Right atrium auricular region (tissue), 2 donors: Measurements from ENCODE around the gene SGMS2. TPM values are rescaled to one million over a fixed set of nuclear protein-coding genes. Genes with fewer than 3 reads are reported as not detected.
"Not testable (repeated sequence)": the region's sequence is repeated elsewhere in the genome, so short reads cannot be mapped to it uniquely, and the experiment has no call there.

Experiments
- DNase-seq: peaks from one replicate; pipeline ENCODE4 v3.0.0-alpha.2; 2019; ENCODE audit warnings: low spot score
- H3K27ac ChIP-seq, 2 donors: fragments of 200-600 bp; sonication (generic); 1 replicate in 1 of 2; 2 replicates in 1 of 2; pipeline ENCODE4 v1.5.1; 2016 to 2019
- H3K27me3 ChIP-seq, 2 donors: fragments of 200-600 bp; sonication (generic); one replicate each; pipeline versions ENCODE4 v1.5.1 to v1.6.0; 2017 to 2019
- H3K36me3 ChIP-seq: fragments of 200-600 bp; sonication (generic); one replicate; pipeline ENCODE4 v1.5.1; 2016
- H3K4me1 ChIP-seq, 2 donors: fragments of 200-600 bp; sonication (generic); one replicate each; pipeline versions ENCODE4 v1.5.1 to v1.6.0; 2017 to 2019
- H3K4me3 ChIP-seq, 2 donors: fragments of 200-600 bp; sonication (generic); 1 replicate in 1 of 2; 2 replicates in 1 of 2; pipeline ENCODE4 v1.5.1; 2017 to 2019; ENCODE audit warnings: mild to moderate bottlenecking in 1 of 2, moderate library complexity in 1 of 2
- H3K9me3 ChIP-seq, 2 donors: fragments of 200-600 bp; sonication (generic); one replicate each; pipeline ENCODE4 v1.5.1; 2019
- total RNA-seq, 2 donors: library from RNA; depleted of rRNA; stranded (reverse); fragments of >200 nt; gene quantifications; one replicate each; pipeline ENCODE4 v1.1.0, GENCODE V29; 2016
- TF ChIP-seq, protein P1 (sequence below), 2 donors: fragments of 200-600 bp; sonication (generic); IDR thresholded peaks; one replicate each; pipeline ENCODE4 v1.5.1; 2019; ENCODE audit warnings: antibody characterized with exemption in 2 of 2

SGMS2 gene
- total RNA-seq, 2 donors from 2014 or later: 53.6 to 73.6 TPM

DNA sequence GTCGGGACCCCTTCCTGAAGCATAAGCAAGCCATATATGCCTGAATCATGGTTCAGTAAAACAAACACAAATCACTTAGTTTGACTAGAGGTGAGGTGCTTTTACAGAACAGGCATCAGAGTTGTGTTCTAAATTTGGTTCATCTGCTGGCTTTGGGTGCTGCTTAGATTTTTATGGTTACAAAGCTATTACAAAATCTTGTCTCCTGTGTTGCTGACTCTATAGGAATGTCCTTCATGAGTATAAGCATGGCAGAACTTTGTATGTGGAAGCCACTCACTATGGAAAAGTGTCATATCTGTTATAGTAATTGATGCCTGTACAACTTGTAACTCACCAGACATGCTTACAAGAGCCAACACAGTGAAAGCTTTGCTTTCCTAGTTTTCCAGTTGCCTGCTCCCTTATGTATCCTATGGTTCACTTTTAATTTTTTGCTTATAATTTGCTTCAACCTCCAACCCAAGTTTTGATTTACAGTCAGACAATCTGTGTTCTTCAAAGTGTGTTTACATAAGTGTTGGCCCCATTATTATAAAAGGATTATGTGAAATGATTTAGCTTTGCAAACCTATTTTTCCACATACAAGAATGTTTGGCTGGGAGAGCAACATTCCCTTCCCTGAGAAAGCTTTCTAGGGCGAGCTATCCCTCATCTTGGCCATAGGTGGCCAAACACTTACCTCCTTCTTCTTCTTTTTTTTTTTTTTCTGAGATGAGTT lies 76.6 kb downstream of the SGMS2 start:
- TF ChIP-seq, protein P1, sequence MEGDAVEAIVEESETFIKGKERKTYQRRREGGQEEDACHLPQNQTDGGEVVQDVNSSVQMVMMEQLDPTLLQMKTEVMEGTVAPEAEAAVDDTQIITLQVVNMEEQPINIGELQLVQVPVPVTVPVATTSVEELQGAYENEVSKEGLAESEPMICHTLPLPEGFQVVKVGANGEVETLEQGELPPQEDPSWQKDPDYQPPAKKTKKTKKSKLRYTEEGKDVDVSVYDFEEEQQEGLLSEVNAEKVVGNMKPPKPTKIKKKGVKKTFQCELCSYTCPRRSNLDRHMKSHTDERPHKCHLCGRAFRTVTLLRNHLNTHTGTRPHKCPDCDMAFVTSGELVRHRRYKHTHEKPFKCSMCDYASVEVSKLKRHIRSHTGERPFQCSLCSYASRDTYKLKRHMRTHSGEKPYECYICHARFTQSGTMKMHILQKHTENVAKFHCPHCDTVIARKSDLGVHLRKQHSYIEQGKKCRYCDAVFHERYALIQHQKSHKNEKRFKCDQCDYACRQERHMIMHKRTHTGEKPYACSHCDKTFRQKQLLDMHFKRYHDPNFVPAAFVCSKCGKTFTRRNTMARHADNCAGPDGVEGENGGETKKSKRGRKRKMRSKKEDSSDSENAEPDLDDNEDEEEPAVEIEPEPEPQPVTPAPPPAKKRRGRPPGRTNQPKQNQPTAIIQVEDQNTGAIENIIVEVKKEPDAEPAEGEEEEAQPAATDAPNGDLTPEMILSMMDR (IDR thresholded peaks at IDR 0.05): no peak
- DNase-seq: no peak
- Histone ChIP-seq H3K27ac (no peak overlapping the region), H3K36me3 (no peaks in the 10 kb centered on the region), H3K4me3 (no peak overlapping the region), H3K27me3 (no peaks in the 10 kb centered on the region), H3K9me3 (no peaks in the 10 kb centered on the region), H3K4me1 (peaks cover 0 to 3% of the 10 kb centered on the region in 2 donors)

DNA sequence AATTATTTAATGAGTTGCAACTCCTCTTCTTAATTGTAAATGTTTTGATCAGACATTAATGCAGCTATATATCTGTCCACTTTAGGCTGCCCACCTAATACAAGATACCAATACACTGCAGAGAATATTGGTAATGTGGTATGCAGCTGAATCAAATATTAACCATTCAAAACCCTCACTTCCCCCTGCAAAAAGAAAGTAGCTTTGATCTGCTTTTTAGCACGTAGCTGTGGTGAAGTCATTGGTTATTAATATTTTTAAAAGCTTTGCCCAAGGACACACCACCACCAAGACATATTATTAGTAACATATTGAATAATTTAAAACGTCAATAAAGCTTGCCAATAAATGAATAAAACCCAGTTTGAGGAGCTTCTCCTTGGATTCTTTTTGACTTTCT lies 78.0 kb downstream of the SGMS2 start:
- no peaks in the 10 kb centered on the region for H3K36me3 ChIP-seq
- H3K9me3 ChIP-seq: no peaks in the 10 kb centered on the region
- DNase-seq: no peak
- no peaks in the 10 kb centered on the region for H3K27me3 ChIP-seq
- H3K4me1 ChIP-seq: no peaks in the 10 kb centered on the region
- H3K4me3 ChIP-seq: no peak overlapping the region
- no peak overlapping the region for H3K27ac ChIP-seq
- TF ChIP-seq, protein P1 (IDR thresholded peaks at IDR 0.05): no peak

DNA sequence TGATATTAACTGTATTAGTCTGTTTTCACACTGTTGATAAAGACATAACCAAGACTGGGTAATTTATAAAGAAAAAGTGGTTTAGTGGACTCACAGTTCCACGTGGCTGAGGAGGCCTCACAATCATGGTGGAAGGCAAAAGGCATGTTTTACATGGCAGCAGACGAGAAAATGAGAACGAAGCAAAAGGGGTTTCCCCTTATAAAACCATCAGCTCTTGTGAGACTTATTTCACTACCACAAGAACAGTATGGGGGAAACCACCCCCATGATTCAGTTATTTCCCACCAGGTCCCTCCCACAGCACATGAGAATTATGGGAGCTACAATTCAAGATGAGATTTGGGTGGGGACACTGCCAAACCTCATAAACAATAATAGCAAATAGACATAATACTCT lies 80.3 kb downstream of the SGMS2 start:
- not testable (repeated sequence) for H3K36me3 ChIP-seq, H3K27ac ChIP-seq, H3K27me3 ChIP-seq, H3K4me1 ChIP-seq, DNase-seq, H3K9me3 ChIP-seq, H3K4me3 ChIP-seq

DNA sequence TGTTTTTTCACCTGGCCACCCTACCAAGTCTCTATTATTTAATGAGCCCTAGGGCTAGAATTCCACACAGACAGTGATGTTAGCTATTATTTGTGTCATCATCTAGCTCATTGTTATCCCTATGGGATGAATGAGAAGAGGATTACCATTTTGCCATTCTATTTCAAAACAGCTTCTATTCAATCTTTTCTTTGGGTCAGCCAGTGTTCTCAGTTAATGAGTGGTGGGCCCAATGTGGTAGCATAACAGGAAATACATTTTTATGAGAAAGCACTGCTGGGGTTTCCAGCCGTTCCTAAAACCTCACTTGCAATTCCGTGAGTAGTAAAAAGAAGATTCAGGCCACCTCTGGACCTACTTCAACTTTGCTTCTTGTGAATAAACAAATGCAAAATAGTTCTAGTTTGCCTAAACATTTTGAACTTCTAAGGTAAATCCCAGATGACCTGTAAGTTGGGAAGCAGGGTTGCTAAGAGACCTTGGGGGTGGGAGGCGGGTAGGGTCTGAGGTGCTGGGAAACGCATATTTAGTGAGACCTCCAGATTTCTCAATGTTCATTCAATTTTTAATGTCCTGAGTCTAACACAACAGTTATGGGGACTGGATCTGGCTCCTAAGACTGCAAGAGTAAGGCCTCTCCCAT lies 81.8 kb downstream of the SGMS2 start:
- TF ChIP-seq, protein P1 (IDR thresholded peaks at IDR 0.05): no peak
- H3K4me1 ChIP-seq: no peaks in the 10 kb centered on the region
- no peak for DNase-seq
- H3K27me3 ChIP-seq: no peaks in the 10 kb centered on the region
- H3K36me3 ChIP-seq: peaks cover 17% of the 10 kb centered on the region
- H3K9me3 ChIP-seq: no peaks in the 10 kb centered on the region
- H3K27ac ChIP-seq: no peak overlapping the region
- H3K4me3 ChIP-seq: no peak overlapping the region

DNA sequence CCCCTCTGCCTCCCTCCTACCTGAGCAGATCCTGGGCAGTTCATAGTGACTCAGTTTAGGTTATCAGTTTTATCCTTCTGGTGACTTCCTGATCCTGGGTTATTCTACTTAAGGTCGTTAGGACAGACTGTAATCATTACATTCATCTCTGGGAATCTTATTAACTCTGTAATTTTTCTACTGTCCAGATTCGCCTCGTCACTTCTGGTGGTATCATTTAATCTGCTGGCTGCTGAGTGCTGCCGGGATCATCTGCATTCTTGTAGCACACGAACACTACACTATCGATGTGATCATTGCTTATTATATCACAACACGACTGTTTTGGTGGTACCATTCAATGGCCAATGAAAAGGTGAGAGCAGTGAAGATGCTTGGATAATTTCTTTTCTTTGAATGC lies 83.6 kb downstream of the SGMS2 start:
- Histone ChIP-seq H3K36me3 (peaks cover 17% of the 10 kb centered on the region), H3K4me3 (no peak overlapping the region), H3K9me3 (no peaks in the 10 kb centered on the region), H3K27ac (no peak overlapping the region), H3K27me3 (no peaks in the 10 kb centered on the region), H3K4me1 (no peaks in the 10 kb centered on the region)
- TF ChIP-seq, protein P1 (IDR thresholded peaks at IDR 0.05): no peak
- DNase-seq: no peak

DNA sequence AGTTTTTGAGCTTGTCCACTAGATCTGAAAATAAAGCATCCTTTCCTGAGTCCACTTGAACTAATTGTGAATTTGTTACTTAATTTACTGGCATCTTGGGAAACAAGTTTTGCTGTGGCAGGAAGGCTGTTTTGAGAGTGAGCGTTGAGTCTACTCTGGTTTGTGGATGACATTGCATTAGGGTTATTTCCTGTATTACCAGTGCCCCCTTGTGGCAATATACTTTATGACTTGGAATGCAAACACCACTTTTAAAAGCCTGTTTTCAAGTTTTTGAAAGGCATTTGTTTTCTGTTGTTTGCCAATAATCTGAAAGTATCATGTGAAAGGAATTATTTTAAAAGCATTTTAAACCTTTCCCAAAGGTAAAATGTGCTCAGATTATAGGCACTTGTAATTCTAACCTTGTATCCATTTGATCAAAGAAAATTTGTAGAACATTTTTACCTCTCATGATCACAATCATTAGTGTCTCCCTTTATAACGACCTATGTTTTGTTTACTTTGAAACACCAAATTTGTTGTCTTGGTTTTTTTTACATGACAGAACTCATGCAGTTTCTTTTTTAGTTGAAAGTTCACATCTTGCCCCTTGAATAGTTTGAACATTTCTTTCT lies 88.7 kb downstream of the SGMS2 start:
- Histone ChIP-seq H3K4me3 (no peak overlapping the region), H3K27ac (no peak overlapping the region), H3K9me3 (no peaks in the 10 kb centered on the region), H3K4me1 (no peaks in the 10 kb centered on the region), H3K36me3 (peaks cover 11% of the 10 kb centered on the region), H3K27me3 (no peaks in the 10 kb centered on the region)
- TF ChIP-seq, protein P1 (IDR thresholded peaks at IDR 0.05): peak; percentile 53 to 84
- no peak for DNase-seq
